ENCODE results near the gene DLG2. TPM values are rescaled to one million over a fixed set of nuclear protein-coding genes. Genes with fewer than 3 reads are reported as not detected.
A peak's percentile ranks its signal among the peaks of the same experiment; 100 is the strongest.

DLG2 gene
- polyA plus RNA-seq, 1 donor = 8.1 TPM

GRCh38 chr11:84812471-84812969 lies 814.6 kb downstream of the DLG2 start:
- Histone ChIP-seq H3K36me3 (ENCODE audit: control insufficient read depth, insufficient read depth, low read length) (no peaks in the 10 kb centered on the region), H3K4me3 (ENCODE audit: low read length) (no peak overlapping the region), H3K4me1 (ENCODE audit: control insufficient read depth, insufficient read depth, low read length) (no peaks in the 10 kb centered on the region), H3K27ac (ENCODE audit: low read length) (no peak overlapping the region), H3K9me3 (ENCODE audit: control insufficient read depth, low read depth, low read length) (no peaks in the 10 kb centered on the region), H3K27me3 (ENCODE audit: control insufficient read depth, insufficient read depth, low read length) (no peaks in the 10 kb centered on the region)
- WGBS (ENCODE audit: insufficient coverage, low lambda C conversion rate) = 83% methylated on average over 1 of the region's 3 CpGs
- peak in 1 of 2 donors; percentile 14 for DNase-seq

- DNase-seq = no peak
- H3K9me3 ChIP-seq (ENCODE audit: control insufficient read depth, low read depth, low read length) = peaks cover 10% of the 10 kb centered on the region
- H3K27me3 ChIP-seq (ENCODE audit: control insufficient read depth, insufficient read depth, low read length) = no peaks in the 10 kb centered on the region
- H3K4me1 ChIP-seq (ENCODE audit: control insufficient read depth, insufficient read depth, low read length) = no peaks in the 10 kb centered on the region
- no peak overlapping the region for H3K27ac ChIP-seq (ENCODE audit: low read length)
- H3K4me3 ChIP-seq (ENCODE audit: low read length) = no peak overlapping the region
- WGBS (ENCODE audit: insufficient coverage, low lambda C conversion rate) = 100% methylated on average over 1 of the region's 2 CpGs
- H3K36me3 ChIP-seq (ENCODE audit: control insufficient read depth, insufficient read depth, low read length) = no peaks in the 10 kb centered on the region
Observed at GRCh38 chr11:84806354-84806753, 820.8 kb downstream of the DLG2 start.

- Histone ChIP-seq H3K36me3 (ENCODE audit: control insufficient read depth, insufficient read depth, low read length) (no peaks in the 10 kb centered on the region), H3K4me1 (ENCODE audit: control insufficient read depth, insufficient read depth, low read length) (no peaks in the 10 kb centered on the region), H3K4me3 (ENCODE audit: low read length) (no peak overlapping the region), H3K9me3 (ENCODE audit: control insufficient read depth, low read depth, low read length) (peaks cover 10% of the 10 kb centered on the region), H3K27me3 (ENCODE audit: control insufficient read depth, insufficient read depth, low read length) (no peaks in the 10 kb centered on the region), H3K27ac (ENCODE audit: low read length) (no peak overlapping the region)
- 100% methylated on average over 1 of the region's 1 CpG for WGBS (ENCODE audit: insufficient coverage, low lambda C conversion rate)
- DNase-seq = no peak
Observed at GRCh38 chr11:84804041-84804440, 823.1 kb downstream of the DLG2 start.

- no peaks in the 10 kb centered on the region for H3K9me3 ChIP-seq (ENCODE audit: control insufficient read depth, low read depth, low read length)
- 81% methylated on average over 2 of the region's 8 CpGs for WGBS (ENCODE audit: insufficient coverage, low lambda C conversion rate)
- H3K27ac ChIP-seq (ENCODE audit: low read length) = no peak overlapping the region
- H3K27me3 ChIP-seq (ENCODE audit: control insufficient read depth, insufficient read depth, low read length) = no peaks in the 10 kb centered on the region
- no peaks in the 10 kb centered on the region for H3K4me1 ChIP-seq (ENCODE audit: control insufficient read depth, insufficient read depth, low read length)
- no peak overlapping the region for H3K4me3 ChIP-seq (ENCODE audit: low read length)
- H3K36me3 ChIP-seq (ENCODE audit: control insufficient read depth, insufficient read depth, low read length) = no peaks in the 10 kb centered on the region
- no peak for DNase-seq
Observed at GRCh38 chr11:84800755-84801346, 826.3 kb downstream of the DLG2 start.

GRCh38 chr11:84799112-84799511 lies 828.0 kb downstream of the DLG2 start:
- no peaks in the 10 kb centered on the region for H3K9me3 ChIP-seq (ENCODE audit: control insufficient read depth, low read depth, low read length)
- no peaks in the 10 kb centered on the region for H3K4me1 ChIP-seq (ENCODE audit: control insufficient read depth, insufficient read depth, low read length)
- DNase-seq = no peak
- no CpG with 5 or more reads among the region's 3 CpGs for WGBS (ENCODE audit: insufficient coverage, low lambda C conversion rate)
- H3K4me3 ChIP-seq (ENCODE audit: low read length) = no peak overlapping the region
- no peaks in the 10 kb centered on the region for H3K27me3 ChIP-seq (ENCODE audit: control insufficient read depth, insufficient read depth, low read length)
- no peaks in the 10 kb centered on the region for H3K36me3 ChIP-seq (ENCODE audit: control insufficient read depth, insufficient read depth, low read length)
- no peak overlapping the region for H3K27ac ChIP-seq (ENCODE audit: low read length)

- Histone ChIP-seq H3K27ac (ENCODE audit: low read length) (no peak overlapping the region), H3K4me3 (ENCODE audit: low read length) (no peak overlapping the region), H3K9me3 (ENCODE audit: control insufficient read depth, low read depth, low read length) (no peaks in the 10 kb centered on the region), H3K27me3 (ENCODE audit: control insufficient read depth, insufficient read depth, low read length) (no peaks in the 10 kb centered on the region), H3K36me3 (ENCODE audit: control insufficient read depth, insufficient read depth, low read length) (no peaks in the 10 kb centered on the region), H3K4me1 (ENCODE audit: control insufficient read depth, insufficient read depth, low read length) (no peaks in the 10 kb centered on the region)
- DNase-seq = no peak
- no CpG with 5 or more reads among the region's 8 CpGs for WGBS (ENCODE audit: insufficient coverage, low lambda C conversion rate)
Observed at GRCh38 chr11:84795698-84796097, 831.4 kb downstream of the DLG2 start.

GRCh38 chr11:84794663-84795443 lies 832.3 kb downstream of the DLG2 start:
- Histone ChIP-seq H3K27ac (ENCODE audit: low read length) (no peak overlapping the region), H3K27me3 (ENCODE audit: control insufficient read depth, insufficient read depth, low read length) (no peaks in the 10 kb centered on the region), H3K4me3 (ENCODE audit: low read length) (no peak overlapping the region), H3K9me3 (ENCODE audit: control insufficient read depth, low read depth, low read length) (no peaks in the 10 kb centered on the region), H3K36me3 (ENCODE audit: control insufficient read depth, insufficient read depth, low read length) (no peaks in the 10 kb centered on the region), H3K4me1 (ENCODE audit: control insufficient read depth, insufficient read depth, low read length) (no peaks in the 10 kb centered on the region)
- no CpG with 5 or more reads among the region's 10 CpGs for WGBS (ENCODE audit: insufficient coverage, low lambda C conversion rate)
- no peak for DNase-seq

- Histone ChIP-seq H3K9me3 (ENCODE audit: control insufficient read depth, low read depth, low read length) (no peaks in the 10 kb centered on the region), H3K4me3 (ENCODE audit: low read length) (no peak overlapping the region), H3K4me1 (ENCODE audit: control insufficient read depth, insufficient read depth, low read length) (no peaks in the 10 kb centered on the region), H3K27me3 (ENCODE audit: control insufficient read depth, insufficient read depth, low read length) (no peaks in the 10 kb centered on the region), H3K36me3 (ENCODE audit: control insufficient read depth, insufficient read depth, low read length) (no peaks in the 10 kb centered on the region), H3K27ac (ENCODE audit: low read length) (no peak overlapping the region)
- no peak for DNase-seq
- 67% methylated on average over 1 of the region's 2 CpGs for WGBS (ENCODE audit: insufficient coverage, low lambda C conversion rate)
Observed at GRCh38 chr11:84793318-84793717, 833.8 kb downstream of the DLG2 start.

GRCh38 chr11:84790849-84791427 lies 836.2 kb downstream of the DLG2 start:
- no peaks in the 10 kb centered on the region for H3K27me3 ChIP-seq (ENCODE audit: control insufficient read depth, insufficient read depth, low read length)
- no peaks in the 10 kb centered on the region for H3K4me1 ChIP-seq (ENCODE audit: control insufficient read depth, insufficient read depth, low read length)
- H3K36me3 ChIP-seq (ENCODE audit: control insufficient read depth, insufficient read depth, low read length) = no peaks in the 10 kb centered on the region
- H3K4me3 ChIP-seq (ENCODE audit: low read length) = no peak overlapping the region
- no peak for DNase-seq
- WGBS (ENCODE audit: insufficient coverage, low lambda C conversion rate) = no CpG with 5 or more reads among the region's 4 CpGs
- H3K27ac ChIP-seq (ENCODE audit: low read length) = no peak overlapping the region
- H3K9me3 ChIP-seq (ENCODE audit: control insufficient read depth, low read depth, low read length) = no peaks in the 10 kb centered on the region

GRCh38 chr11:84788220-84788619 lies 838.9 kb downstream of the DLG2 start:
- Histone ChIP-seq H3K27me3 (ENCODE audit: control insufficient read depth, insufficient read depth, low read length) (no peaks in the 10 kb centered on the region), H3K4me3 (ENCODE audit: low read length) (no peak overlapping the region), H3K4me1 (ENCODE audit: control insufficient read depth, insufficient read depth, low read length) (no peaks in the 10 kb centered on the region), H3K36me3 (ENCODE audit: control insufficient read depth, insufficient read depth, low read length) (no peaks in the 10 kb centered on the region), H3K27ac (ENCODE audit: low read length) (no peak overlapping the region), H3K9me3 (ENCODE audit: control insufficient read depth, low read depth, low read length) (no peaks in the 10 kb centered on the region)
- 86% methylated on average over 1 of the region's 4 CpGs for WGBS (ENCODE audit: insufficient coverage, low lambda C conversion rate)
- no peak for DNase-seq
